Measurements from ENCODE around the gene IFNL4.
"Not testable (repeated sequence)": the region's sequence is repeated elsewhere in the genome, so short reads cannot be mapped to it uniquely, and the experiment has no call there.

IFNL4 gene

DNA sequence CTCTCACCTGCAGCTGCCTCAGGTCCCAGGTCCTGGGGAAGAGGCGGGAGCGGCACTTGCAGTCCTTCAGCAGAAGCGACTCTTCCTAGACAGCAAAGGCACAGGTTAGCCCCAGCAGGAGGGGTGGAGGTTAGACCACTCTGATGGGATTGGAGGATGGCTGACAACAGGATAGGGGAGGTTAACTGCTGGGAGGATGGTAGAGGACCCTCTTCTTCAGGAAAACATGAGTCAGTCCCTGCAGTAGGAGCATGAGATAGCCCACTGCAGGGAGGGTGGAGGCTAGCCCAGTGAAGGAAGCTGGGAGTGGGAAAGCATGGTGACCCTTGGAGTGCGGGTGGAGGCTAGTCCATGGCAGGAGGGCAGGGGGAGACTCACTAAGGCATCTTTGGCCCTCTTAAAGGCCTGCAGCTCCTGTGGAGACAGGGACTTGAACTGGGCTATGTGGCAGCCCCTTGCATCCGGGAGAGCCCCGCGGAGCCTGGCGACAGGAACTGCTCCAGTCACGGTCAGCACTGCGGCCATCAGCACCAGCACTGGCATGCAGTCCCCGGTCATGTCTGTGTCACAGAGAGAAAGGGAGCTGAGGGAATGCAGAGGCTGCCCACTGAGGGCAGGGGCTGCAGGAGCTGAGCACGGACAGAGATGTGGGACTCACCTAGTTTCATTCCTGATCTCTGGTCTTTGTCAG lies 4.1 kb downstream of the IFNL4 start, which contains the start of gene IFNL3:
Gene IFNL3, minus strand, starts transcription at position 597 of the 691 bp plus-strand sequence. Its CDS starts 39 bp downstream, at position 558.
- H3K27me3 ChIP-seq (ENCODE audit: control insufficient read depth, insufficient read depth, low read length): peaks cover 25% of the 10 kb centered on the region
- H3K9me3 ChIP-seq (ENCODE audit: control insufficient read depth, insufficient read depth, low read length); H3K4me1 ChIP-seq (ENCODE audit: control insufficient read depth, insufficient read depth, low read length); DNase-seq (ENCODE audit: low read depth, low spot score); H3K27ac ChIP-seq (ENCODE audit: low read length); H3K36me3 ChIP-seq (ENCODE audit: control insufficient read depth, insufficient read depth, low read length); H3K4me3 ChIP-seq (ENCODE audit: low read length): not testable (repeated sequence)
- no CpG with 5 or more reads among the region's 12 CpGs for WGBS (ENCODE audit: insufficient coverage, insufficient read length)

DNA sequence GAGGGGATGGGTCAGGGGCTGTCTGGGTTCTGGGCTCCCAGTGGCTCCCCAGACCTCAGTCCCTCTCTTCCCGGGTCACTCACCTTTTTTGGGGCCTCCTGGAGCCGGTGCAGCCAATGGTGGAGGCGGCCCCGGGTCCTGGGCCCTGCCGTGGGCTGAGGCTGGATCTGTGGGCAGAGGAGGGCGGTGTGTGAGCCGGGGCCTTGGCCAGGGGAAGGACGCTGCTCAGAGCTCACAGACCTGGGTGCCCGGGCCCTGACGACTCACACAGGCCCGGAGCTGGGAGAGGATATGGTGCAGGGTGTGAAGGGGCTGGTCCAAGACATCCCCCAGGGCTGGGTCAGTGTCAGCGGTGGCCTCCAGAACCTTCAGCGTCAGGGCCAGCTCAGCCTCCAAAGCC lies 4.9 kb downstream of the IFNL4 start:
- no CpG with 5 or more reads among the region's 13 CpGs for WGBS (ENCODE audit: insufficient coverage, insufficient read length)
- H3K4me1 ChIP-seq (ENCODE audit: control insufficient read depth, insufficient read depth, low read length): not testable (repeated sequence)

DNA sequence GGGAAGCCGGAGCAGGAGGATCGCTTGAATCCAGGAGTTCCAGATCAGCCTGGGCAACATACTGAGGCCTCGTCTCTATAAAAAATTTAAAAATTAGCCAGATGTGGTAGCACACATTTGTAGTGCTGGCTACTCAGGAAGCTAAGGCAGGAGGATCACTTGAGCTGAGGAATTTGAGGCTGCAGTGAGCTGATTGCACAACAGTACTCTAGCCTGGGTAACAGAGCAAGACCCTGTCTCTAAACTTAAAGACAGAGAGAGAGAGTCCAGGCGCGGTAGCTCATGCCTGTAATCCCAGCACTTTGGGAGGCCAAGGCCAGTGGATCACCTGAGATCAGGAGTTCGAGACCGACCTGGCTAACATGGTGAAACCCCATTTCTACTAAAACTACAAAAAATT lies 8.2 kb downstream of the IFNL4 start:
- no peaks in the 10 kb centered on the region for H3K9me3 ChIP-seq (ENCODE audit: control insufficient read depth, insufficient read depth, low read length)
- no peak overlapping the region for H3K4me3 ChIP-seq (ENCODE audit: low read length)
- no peaks in the 10 kb centered on the region for H3K36me3 ChIP-seq (ENCODE audit: control insufficient read depth, insufficient read depth, low read length)
- no peaks in the 10 kb centered on the region; the same call in 1 of the 2 replicates for H3K27me3 ChIP-seq (ENCODE audit: control insufficient read depth, insufficient read depth, low read length)
- no peak overlapping the region for H3K27ac ChIP-seq (ENCODE audit: low read length)
- no peak for DNase-seq (ENCODE audit: low read depth, low spot score)
- no CpG with 5 or more reads among the region's 7 CpGs for WGBS (ENCODE audit: insufficient coverage, insufficient read length)
- no peaks in the 10 kb centered on the region for H3K4me1 ChIP-seq (ENCODE audit: control insufficient read depth, insufficient read depth, low read length)

More for the DNA sequence above, 4.9 kb downstream of the IFNL4 start:
- not testable (repeated sequence) for H3K36me3 ChIP-seq (ENCODE audit: control insufficient read depth, insufficient read depth, low read length); H3K4me3 ChIP-seq (ENCODE audit: low read length); H3K27ac ChIP-seq (ENCODE audit: low read length); H3K9me3 ChIP-seq (ENCODE audit: control insufficient read depth, insufficient read depth, low read length); DNase-seq (ENCODE audit: low read depth, low spot score)
- H3K27me3 ChIP-seq (ENCODE audit: control insufficient read depth, insufficient read depth, low read length): peaks cover 17% of the 10 kb centered on the region

DNA sequence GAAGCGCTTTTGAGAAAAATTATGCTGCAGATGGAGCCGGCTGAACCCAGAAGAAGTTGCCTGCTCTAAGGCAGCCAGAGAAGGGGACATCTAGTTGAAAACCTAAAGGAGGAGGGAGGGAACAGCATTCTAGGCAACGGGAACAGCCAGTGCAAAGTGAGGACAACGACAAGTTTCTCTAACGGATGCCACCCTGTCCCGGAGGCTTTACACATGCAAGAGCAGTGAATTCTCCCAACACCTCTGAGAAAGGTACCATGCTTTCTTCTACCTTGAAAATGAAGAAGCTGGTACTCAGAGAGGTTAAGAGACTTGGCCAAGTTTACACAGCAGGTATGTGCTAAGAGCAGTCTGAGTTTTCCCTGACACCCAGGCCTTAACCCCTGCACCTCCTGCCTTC lies 9.7 kb downstream of the IFNL4 start:
- H3K27me3 ChIP-seq (ENCODE audit: control insufficient read depth, insufficient read depth, low read length): no peaks in the 10 kb centered on the region; the same call in 1 of the 2 replicates
- no peaks in the 10 kb centered on the region for H3K36me3 ChIP-seq (ENCODE audit: control insufficient read depth, insufficient read depth, low read length)
- no peaks in the 10 kb centered on the region for H3K4me1 ChIP-seq (ENCODE audit: control insufficient read depth, insufficient read depth, low read length)
- H3K9me3 ChIP-seq (ENCODE audit: control insufficient read depth, insufficient read depth, low read length): no peaks in the 10 kb centered on the region
- no peak for DNase-seq (ENCODE audit: low read depth, low spot score)
- H3K4me3 ChIP-seq (ENCODE audit: low read length): no peak overlapping the region
- WGBS (ENCODE audit: insufficient coverage, insufficient read length): no CpG with 5 or more reads among the region's 6 CpGs
- H3K27ac ChIP-seq (ENCODE audit: low read length): no peak overlapping the region

DNA sequence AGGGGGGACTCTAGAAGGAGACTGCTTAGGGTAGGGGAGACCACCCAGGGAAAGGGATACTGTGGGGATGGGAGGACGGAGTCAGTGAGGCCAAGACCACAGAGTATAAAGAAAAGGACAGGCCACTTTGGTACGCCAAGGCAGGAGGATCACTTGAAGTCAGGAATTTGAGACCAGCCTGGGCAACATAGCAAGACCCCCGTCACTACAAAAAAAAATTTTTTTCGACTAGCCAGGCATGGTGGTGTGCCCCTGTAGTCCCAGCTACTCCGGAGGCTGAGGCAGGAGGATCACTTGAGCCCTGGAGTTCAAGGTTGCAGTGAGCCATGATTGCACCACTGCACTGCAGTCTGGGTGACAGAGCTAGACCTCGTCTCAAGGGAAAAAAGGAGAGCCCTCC lies 10.4 kb downstream of the IFNL4 start:
- Histone ChIP-seq H3K27me3 (ENCODE audit: control insufficient read depth, insufficient read depth, low read length) (no peaks in the 10 kb centered on the region; the same call in 1 of the 2 replicates), H3K4me3 (ENCODE audit: low read length) (no peak overlapping the region), H3K27ac (ENCODE audit: low read length) (no peak overlapping the region), H3K36me3 (ENCODE audit: control insufficient read depth, insufficient read depth, low read length) (no peaks in the 10 kb centered on the region), H3K4me1 (ENCODE audit: control insufficient read depth, insufficient read depth, low read length) (no peaks in the 10 kb centered on the region), H3K9me3 (ENCODE audit: control insufficient read depth, insufficient read depth, low read length) (no peaks in the 10 kb centered on the region)
- WGBS (ENCODE audit: insufficient coverage, insufficient read length): no CpG with 5 or more reads among the region's 6 CpGs
- no peak for DNase-seq (ENCODE audit: low read depth, low spot score)

DNA sequence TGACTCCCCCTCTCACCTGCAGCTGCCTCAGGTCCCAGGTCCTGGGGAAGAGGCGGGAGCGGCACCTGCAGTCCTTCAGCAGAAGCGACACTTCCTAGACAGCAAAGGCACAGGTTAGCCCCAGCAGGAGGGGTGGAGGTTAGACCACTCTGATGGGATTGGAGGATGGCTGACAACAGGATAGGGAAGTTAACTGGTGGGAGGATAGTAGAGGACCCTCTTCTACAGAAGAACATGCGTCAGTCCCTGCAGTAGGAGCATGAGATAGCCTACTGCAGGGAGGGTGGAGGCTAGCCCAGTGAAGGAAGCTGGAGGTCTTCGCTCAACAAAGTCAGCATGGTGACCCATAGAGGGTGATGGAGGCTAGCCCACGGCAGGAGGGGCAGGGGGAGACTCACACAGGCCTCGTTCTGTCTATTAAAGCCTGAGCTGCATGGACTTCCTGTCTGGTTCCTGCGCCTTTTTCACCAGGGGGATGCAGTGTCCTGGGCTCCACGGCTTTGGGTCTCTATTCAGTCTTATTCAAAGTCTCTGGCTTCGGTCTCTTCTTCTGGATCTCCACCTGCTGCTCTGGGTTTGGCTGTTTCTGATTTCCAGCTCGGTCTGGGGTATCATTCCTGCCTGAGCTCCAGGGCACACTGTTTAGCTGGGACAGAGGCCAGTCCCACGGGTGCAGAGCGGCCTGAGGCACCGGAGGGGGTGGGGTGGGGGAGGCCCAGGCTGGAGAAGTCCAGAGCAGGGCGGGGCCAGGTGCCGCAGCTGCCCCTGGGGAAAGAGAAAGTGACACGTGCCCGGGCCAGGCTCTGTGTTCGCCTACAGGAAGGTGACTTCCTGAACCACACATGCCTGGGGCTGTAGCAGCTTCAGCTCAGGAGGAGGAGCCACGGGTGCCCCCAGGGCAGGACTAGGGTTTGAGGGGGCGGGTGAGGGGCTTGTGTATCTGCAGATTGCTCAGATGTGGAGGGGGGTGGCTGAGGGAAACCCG lies 11.2 kb downstream of the IFNL4 start:
- no peaks in the 10 kb centered on the region for H3K4me1 ChIP-seq (ENCODE audit: control insufficient read depth, insufficient read depth, low read length)
- H3K9me3 ChIP-seq (ENCODE audit: control insufficient read depth, insufficient read depth, low read length): no peaks in the 10 kb centered on the region
- no peak overlapping the region for H3K4me3 ChIP-seq (ENCODE audit: low read length)
- no peak for DNase-seq (ENCODE audit: low read depth, low spot score)
- H3K27ac ChIP-seq (ENCODE audit: low read length): no peak overlapping the region
- no CpG with 5 or more reads among the region's 22 CpGs for WGBS (ENCODE audit: insufficient coverage, insufficient read length)
- H3K36me3 ChIP-seq (ENCODE audit: control insufficient read depth, insufficient read depth, low read length): no peaks in the 10 kb centered on the region
- no peaks in the 10 kb centered on the region; the same call in 1 of the 2 replicates for H3K27me3 ChIP-seq (ENCODE audit: control insufficient read depth, insufficient read depth, low read length)

DNA sequence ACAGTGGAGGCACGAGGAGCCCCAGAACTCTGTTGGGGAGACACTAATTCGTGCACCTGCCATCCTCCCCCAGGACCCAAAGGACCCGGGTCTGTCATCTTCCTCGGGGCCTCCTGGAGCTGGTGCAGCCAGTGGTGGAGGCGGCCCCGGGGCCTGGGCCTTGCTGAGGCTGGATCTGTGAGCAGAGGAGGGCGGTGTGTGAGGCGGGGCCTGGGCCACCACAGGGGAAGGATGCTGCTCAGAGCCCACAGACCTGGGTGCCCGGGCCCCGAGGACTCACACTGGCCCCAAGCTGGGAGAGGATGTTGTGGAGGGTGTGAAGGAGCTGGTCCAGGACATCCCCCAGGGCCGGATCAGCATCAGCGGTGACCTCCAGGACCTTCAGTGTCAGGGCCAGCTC lies 12.1 kb downstream of the IFNL4 start:
- H3K27ac ChIP-seq (ENCODE audit: low read length): no peak overlapping the region
- no peak overlapping the region for H3K4me3 ChIP-seq (ENCODE audit: low read length)
- WGBS (ENCODE audit: insufficient coverage, insufficient read length): no CpG with 5 or more reads among the region's 12 CpGs
- H3K9me3 ChIP-seq (ENCODE audit: control insufficient read depth, insufficient read depth, low read length): no peaks in the 10 kb centered on the region
- peaks cover 1% of the 10 kb centered on the region for H3K27me3 ChIP-seq (ENCODE audit: control insufficient read depth, insufficient read depth, low read length)
- no peak for DNase-seq (ENCODE audit: low read depth, low spot score)
- H3K4me1 ChIP-seq (ENCODE audit: control insufficient read depth, insufficient read depth, low read length): no peaks in the 10 kb centered on the region
- no peaks in the 10 kb centered on the region for H3K36me3 ChIP-seq (ENCODE audit: control insufficient read depth, insufficient read depth, low read length)

DNA sequence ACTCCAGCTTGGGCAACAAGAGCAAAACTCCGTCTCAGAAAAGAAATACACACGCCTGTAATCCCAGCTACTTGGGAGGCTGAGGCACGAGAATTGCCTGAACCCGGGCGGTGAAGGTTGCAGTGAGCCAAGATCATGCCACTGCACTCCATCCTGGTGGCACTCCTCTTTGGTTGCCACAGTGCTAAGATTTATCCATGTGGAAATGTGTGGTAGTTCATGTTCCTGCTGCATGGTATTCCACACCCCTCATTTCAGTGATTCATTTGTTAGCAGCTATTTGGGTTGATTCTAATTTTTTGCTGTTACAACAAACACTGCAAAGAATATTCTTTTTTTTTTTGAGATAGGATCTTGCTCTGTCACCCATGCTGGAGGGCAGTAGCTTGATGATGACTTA lies 15.9 kb downstream of the IFNL4 start:
- no peak overlapping the region for H3K4me3 ChIP-seq (ENCODE audit: low read length)
- H3K9me3 ChIP-seq (ENCODE audit: control insufficient read depth, insufficient read depth, low read length): no peaks in the 10 kb centered on the region
- H3K27ac ChIP-seq (ENCODE audit: low read length): no peak overlapping the region
- H3K4me1 ChIP-seq (ENCODE audit: control insufficient read depth, insufficient read depth, low read length): no peaks in the 10 kb centered on the region
- WGBS (ENCODE audit: insufficient coverage, insufficient read length): no CpG with 5 or more reads among the region's 5 CpGs
- H3K36me3 ChIP-seq (ENCODE audit: control insufficient read depth, insufficient read depth, low read length): no peaks in the 10 kb centered on the region
- no peak for DNase-seq (ENCODE audit: low read depth, low spot score)
- peaks cover 1% of the 10 kb centered on the region; the same call in 1 of the 2 replicates for H3K27me3 ChIP-seq (ENCODE audit: control insufficient read depth, insufficient read depth, low read length)

DNA sequence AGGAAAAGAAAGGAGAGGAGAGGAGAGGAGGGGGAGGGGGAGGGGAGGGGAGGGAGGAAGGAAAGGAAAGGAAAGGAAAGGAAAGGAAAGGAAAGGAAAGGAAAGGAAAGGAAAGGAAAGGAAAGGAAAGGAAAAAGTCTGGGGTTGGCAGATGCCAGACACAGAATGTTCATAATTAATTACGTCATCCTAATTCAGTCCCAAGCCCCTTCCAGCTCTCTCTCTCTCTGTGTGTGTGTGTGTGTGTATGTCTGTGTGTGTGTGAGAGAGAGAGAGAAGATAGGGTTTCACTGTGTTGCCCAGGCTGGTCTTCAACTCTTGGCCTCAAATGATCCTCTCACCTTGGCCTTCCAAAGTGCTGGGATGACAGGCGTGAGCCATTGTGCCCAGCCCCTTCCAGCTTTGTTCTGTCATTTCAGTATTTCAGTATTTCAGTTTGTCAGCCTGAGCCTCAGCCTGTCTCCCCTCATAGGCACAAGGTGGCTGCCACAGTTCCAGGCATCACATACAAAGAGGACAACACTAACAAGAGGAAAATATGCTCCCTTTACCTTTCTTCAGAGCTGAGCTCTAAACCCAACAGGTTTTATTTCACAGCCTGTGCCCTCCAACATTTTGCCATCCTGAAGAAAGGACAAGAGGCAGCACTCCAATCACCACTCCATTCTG lies 18.4 kb downstream of the IFNL4 start:
- no peak overlapping the region for H3K27ac ChIP-seq (ENCODE audit: low read length)
- WGBS (ENCODE audit: insufficient coverage, insufficient read length): no CpG with 5 or more reads among the region's 2 CpGs
- DNase-seq (ENCODE audit: low read depth, low spot score): no peak
- H3K4me1 ChIP-seq (ENCODE audit: control insufficient read depth, insufficient read depth, low read length): no peaks in the 10 kb centered on the region
- no peak overlapping the region for H3K4me3 ChIP-seq (ENCODE audit: low read length)
- no peaks in the 10 kb centered on the region for H3K9me3 ChIP-seq (ENCODE audit: control insufficient read depth, insufficient read depth, low read length)
- H3K27me3 ChIP-seq (ENCODE audit: control insufficient read depth, insufficient read depth, low read length): peaks cover 1% of the 10 kb centered on the region; the same call in 1 of the 2 replicates
- no peaks in the 10 kb centered on the region for H3K36me3 ChIP-seq (ENCODE audit: control insufficient read depth, insufficient read depth, low read length)

DNA sequence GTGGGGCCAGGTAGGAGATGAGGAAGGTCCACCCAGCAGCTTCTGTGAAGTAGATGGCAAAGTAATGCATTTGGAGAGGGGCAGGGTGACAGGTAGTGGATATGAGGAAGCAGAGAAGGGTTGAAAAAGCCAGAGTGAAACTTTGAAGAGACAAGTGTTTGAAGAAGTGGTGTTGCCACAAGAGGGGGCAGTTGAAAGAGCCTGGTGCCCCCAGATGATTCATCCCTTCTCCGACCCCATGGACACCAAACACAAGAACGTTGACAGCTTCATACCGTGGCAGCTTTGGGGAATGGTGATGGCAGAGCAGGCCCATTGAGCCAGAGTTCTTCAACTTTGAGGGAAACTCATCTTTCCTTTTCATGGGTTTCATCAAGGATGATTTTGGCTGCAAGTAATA lies 23.7 kb downstream of the IFNL4 start:
- Histone ChIP-seq H3K36me3 (ENCODE audit: control insufficient read depth, insufficient read depth, low read length) (no peaks in the 10 kb centered on the region), H3K27ac (ENCODE audit: low read length) (no peak overlapping the region), H3K9me3 (ENCODE audit: control insufficient read depth, insufficient read depth, low read length) (no peaks in the 10 kb centered on the region), H3K4me1 (ENCODE audit: control insufficient read depth, insufficient read depth, low read length) (no peaks in the 10 kb centered on the region), H3K27me3 (ENCODE audit: control insufficient read depth, insufficient read depth, low read length) (no peaks in the 10 kb centered on the region), H3K4me3 (ENCODE audit: low read length) (no peak overlapping the region)
- no CpG with 5 or more reads among the region's 3 CpGs for WGBS (ENCODE audit: insufficient coverage, insufficient read length)
- DNase-seq (ENCODE audit: low read depth, low spot score): no peak

Measured in iPS DF 6.9 (cell line).